K562 (cell line): Measurements from ENCODE around the gene FAM168B. TPM values are rescaled to one million over a fixed set of nuclear protein-coding genes. Genes with fewer than 3 reads are reported as not detected.

Experiments
- ATAC-seq: fragments of 200-7000 bp; cut with Tn5 transposase; 3 replicates; pipeline ENCODE4 v1.9.1; 2020; ENCODE audit warnings: moderate library complexity
- BruUV-seq: library from RNA; stranded (reverse); fragments of 400-500 nt; replicated peaks from 2 replicates; lab custom pipeline; 2021; lab: Mats Ljungman, UMichigan
- CTCF ChIA-PET: fragments of 300-600 bp; formaldehyde crosslinking; extraction: SDS; loops from one replicate; lab custom pipeline; 2021; ENCODE audit warnings: low intra/inter-chr PET ratio; lab: Yijun Ruan, JAX
- POLR2A ChIA-PET: fragments of 300-600, 350-650 bp; sonication (Branson Sonifier 250); formaldehyde crosslinking; extraction: SDS; loops from one replicate; lab custom pipeline; 2021; ENCODE audit warnings: antibody characterized with exemption, inconsistent platforms; lab: Yijun Ruan, JAX
- DNase-seq, 4 experiments: peaks; one replicate each; pipeline versions ENCODE4 v3.0.0 to v3.0.0-alpha.2; 2011 to 2018; ENCODE audit warnings: low spot score in 3 of 4, mixed read lengths in 3 of 4; ENCODE audit errors: extremely low read depth in 1 of 4
- FAIRE-seq: peaks from 2 replicates; lab custom pipeline; 2011; peaks lifted over from hg19 to GRCh38; lab: Jason Lieb, UNC
- H2AFZ ChIP-seq: 2 replicates; pipeline ENCODE4 v1.6.0; 2011; ENCODE audit warnings: low read depth, low read length, control low read depth, inconsistent platforms
- H3K27ac ChIP-seq: fragments of 200-600 bp; 3 replicates; pipeline ENCODE4 v1.8.0; 2011; ENCODE audit warnings: low read depth, mild to moderate bottlenecking, control low read depth, inconsistent platforms, low read length, moderate library complexity, mixed read lengths; ENCODE audit errors: extremely low read depth
- H3K27me3 ChIP-seq, 2 experiments: fragments of 300-600 bp in 1 of 2; 2 replicates in 1 of 2; 3 replicates in 1 of 2; pipeline versions ENCODE4 v1.6.0 to v1.8.0; 2011; ENCODE audit warnings: inconsistent platforms in 2 of 2, low read length in 2 of 2, mild to moderate bottlenecking in 1 of 2, mixed read lengths in 1 of 2, moderate library complexity in 1 of 2; ENCODE audit not compliant: control insufficient read depth in 2 of 2, insufficient read depth in 2 of 2
- H3K36me3 ChIP-seq: fragments of 300-600 bp; 3 replicates; pipeline ENCODE4 v1.8.0; 2011; ENCODE audit warnings: mild to moderate bottlenecking, low read length, inconsistent platforms; ENCODE audit not compliant: control insufficient read depth, insufficient read depth
- H3K4me1 ChIP-seq, 2 experiments: fragments of 200-600 bp in 1 of 2; replicated peaks in 1 of 2; 2 replicates in 1 of 2; 3 replicates in 1 of 2; pipeline versions ENCODE4 v1.5.1 to v1.8.0; 2011; ENCODE audit warnings: inconsistent platforms in 2 of 2, low read length in 2 of 2, mild to moderate bottlenecking in 1 of 2, mixed read lengths in 1 of 2, moderate library complexity in 1 of 2; ENCODE audit not compliant: control insufficient read depth in 2 of 2, insufficient read depth in 2 of 2
- H3K4me2 ChIP-seq: 2 replicates; pipeline ENCODE4 v1.6.1; 2011; ENCODE audit warnings: low read length, control low read depth, inconsistent platforms, mixed read lengths; ENCODE audit not compliant: insufficient read depth
- H3K4me3 ChIP-seq: fragments of 200-600 bp; sonication (generic), shearing (Covaris generic); 2 replicates; pipeline ENCODE4 v1.5.1; 2016; ENCODE audit warnings: control low read depth, inconsistent platforms
- H3K79me2 ChIP-seq: fragments of 200-600 bp; 3 replicates; pipeline ENCODE4 v1.8.0; 2011; ENCODE audit warnings: low read length, inconsistent platforms; ENCODE audit not compliant: control insufficient read depth, insufficient read depth
- H3K9ac ChIP-seq, 2 experiments: 2 replicates each; pipeline versions ENCODE4 v1.6.0 to v1.6.1; 2011; ENCODE audit warnings: low read depth in 2 of 2, low read length in 2 of 2, control low read depth in 1 of 2, inconsistent platforms in 1 of 2, mild to moderate bottlenecking in 1 of 2, mixed read lengths in 1 of 2; ENCODE audit not compliant: insufficient read depth in 1 of 2
- H3K9me1 ChIP-seq: one replicate; pipeline ENCODE4 v1.6.0; 2011; ENCODE audit warnings: inconsistent platforms, mild to moderate bottlenecking, low read length, moderate library complexity; ENCODE audit not compliant: control insufficient read depth, insufficient read depth
- H3K9me3 ChIP-seq: replicated peaks from 2 replicates; pipeline ENCODE4 v1.5.1; 2011; ENCODE audit warnings: low read depth, low read length, inconsistent platforms; ENCODE audit not compliant: control insufficient read depth, insufficient read depth
- H4K20me1 ChIP-seq: replicated peaks from 2 replicates; pipeline ENCODE4 v1.6.1; 2011; ENCODE audit warnings: low read length, inconsistent platforms, mixed read lengths; ENCODE audit not compliant: control insufficient read depth, insufficient read depth
- EZH2 ChIP-seq: IDR thresholded peaks from 2 replicates; pipeline ENCODE4 v1.6.1; 2012; ENCODE audit warnings: low read depth, mild to moderate bottlenecking, inconsistent platforms, low read length, borderline replicate concordance
- WGBS: fragments of 100-300 bp; shearing (Covaris generic); methylation state at CpG from one replicate; pipeline ENCODE4 v1.1.6; 2016; ENCODE audit warnings: low coverage, mixed read lengths; ENCODE audit not compliant: insufficient coverage; ENCODE audit errors: missing lambda C conversion rate; 5-methylcytosine and 5-hydroxymethylcytosine counted together
- in situ Hi-C: fragments of 300-500 bp; cut with MboI; formaldehyde crosslinking; loops from 4 replicates; pipeline ENCODE4 v1.15.0; 2018; ENCODE audit warnings: inconsistent platforms, mixed read lengths
- intact Hi-C: fragments of 100-400 bp; cut with micrococcal nuclease; formaldehyde crosslinking; loops from 2 replicates; pipeline ENCODE4 v1.14.2; 2022
- polyA plus RNA-seq, 8 experiments: library from polyadenylated mRNA; depleted of rRNA in 4 of 8; stranded (reverse) in 5 of 8; unstranded in 3 of 8; fragments of >200 nt; fragmentation: Nextera tagmentation in 2 of 8; fragmentation: Illumina TruSeq in 1 of 8; extraction: Ambion mirVana in 2 of 8; extraction: Trizol in 1 of 8; gene quantifications; 2 replicates each; pipeline versions ENCODE4 v1.2.1 to v1.2.3, GENCODE V29; 2011 to 2014; ENCODE audit warnings: inconsistent platforms in 1 of 8, missing spikeins in 1 of 8
- total RNA-seq, 7 experiments: library from RNA; depleted of rRNA in 6 of 7; stranded (reverse); fragments of >200 nt in 6 of 7; fragmentation: Illumina TruSeq in 2 of 7; extraction: Trizol in 2 of 7; gene quantifications; 2 replicates each; pipeline versions ENCODE4 v1.2.1 to v1.2.3, GENCODE V29; 2011 to 2021; ENCODE audit warnings: low replicate concordance in 1 of 7
- TF ChIP-seq, protein P1 (sequence below): IDR thresholded peaks from 2 replicates; pipeline ENCODE4 v1.6.1; 2014; ENCODE audit warnings: antibody characterized with exemption
- TF ChIP-seq, protein P2 (sequence below): fragments of 450-650 bp; IDR thresholded peaks from 2 replicates; pipeline ENCODE4 v1.6.1; 2016; ENCODE audit warnings: low read depth

The FAM168B gene
- total and polyA plus RNA-seq, 9 of the 15 experiments (the other 6 are each of a cell fraction or from before 2014, with no cell fraction given), result 3.3 to 76.0 (median 46.1) TPM

DNA sequence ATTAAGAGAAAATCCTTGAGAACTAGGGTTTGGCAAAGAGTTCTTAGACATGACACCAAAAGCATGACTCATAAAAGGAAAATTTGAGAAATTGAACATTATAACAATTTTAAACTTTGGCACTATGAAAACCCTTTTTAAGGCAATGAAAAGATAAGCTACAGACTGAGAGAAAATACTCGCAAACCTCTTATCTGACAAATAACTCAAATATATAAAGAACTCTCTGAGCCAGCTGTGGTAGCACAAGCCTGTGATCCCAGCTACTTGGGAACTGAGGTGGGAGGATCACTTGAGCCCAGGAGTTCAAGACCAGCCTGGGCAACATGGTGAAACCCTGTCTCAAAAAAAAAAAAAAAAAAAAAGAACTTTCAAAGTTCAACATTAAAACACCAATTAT, 70.5 kb downstream of the FAM168B start:
- H3K9ac ChIP-seq, result no peak overlapping the region
- peaks cover 2 to 7% of the 10 kb centered on the region in 2 experiments; a peak in 4 of 5 replicates for H3K27me3 ChIP-seq
- no peaks in the 10 kb centered on the region for H3K79me2 ChIP-seq
- intact Hi-C loops, result no loop called here
- DNase-seq (no peak), ATAC-seq (no peak), FAIRE-seq (no peak)
- TF ChIP-seq, protein P1, sequence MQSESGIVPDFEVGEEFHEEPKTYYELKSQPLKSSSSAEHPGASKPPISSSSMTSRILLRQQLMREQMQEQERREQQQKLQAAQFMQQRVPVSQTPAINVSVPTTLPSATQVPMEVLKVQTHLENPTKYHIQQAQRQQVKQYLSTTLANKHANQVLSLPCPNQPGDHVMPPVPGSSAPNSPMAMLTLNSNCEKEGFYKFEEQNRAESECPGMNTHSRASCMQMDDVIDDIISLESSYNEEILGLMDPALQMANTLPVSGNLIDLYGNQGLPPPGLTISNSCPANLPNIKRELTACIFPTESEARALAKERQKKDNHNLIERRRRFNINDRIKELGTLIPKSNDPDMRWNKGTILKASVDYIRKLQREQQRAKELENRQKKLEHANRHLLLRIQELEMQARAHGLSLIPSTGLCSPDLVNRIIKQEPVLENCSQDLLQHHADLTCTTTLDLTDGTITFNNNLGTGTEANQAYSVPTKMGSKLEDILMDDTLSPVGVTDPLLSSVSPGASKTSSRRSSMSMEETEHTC, result no peak
- TF ChIP-seq EZH2, result no peak
- TF ChIP-seq, protein P2, sequence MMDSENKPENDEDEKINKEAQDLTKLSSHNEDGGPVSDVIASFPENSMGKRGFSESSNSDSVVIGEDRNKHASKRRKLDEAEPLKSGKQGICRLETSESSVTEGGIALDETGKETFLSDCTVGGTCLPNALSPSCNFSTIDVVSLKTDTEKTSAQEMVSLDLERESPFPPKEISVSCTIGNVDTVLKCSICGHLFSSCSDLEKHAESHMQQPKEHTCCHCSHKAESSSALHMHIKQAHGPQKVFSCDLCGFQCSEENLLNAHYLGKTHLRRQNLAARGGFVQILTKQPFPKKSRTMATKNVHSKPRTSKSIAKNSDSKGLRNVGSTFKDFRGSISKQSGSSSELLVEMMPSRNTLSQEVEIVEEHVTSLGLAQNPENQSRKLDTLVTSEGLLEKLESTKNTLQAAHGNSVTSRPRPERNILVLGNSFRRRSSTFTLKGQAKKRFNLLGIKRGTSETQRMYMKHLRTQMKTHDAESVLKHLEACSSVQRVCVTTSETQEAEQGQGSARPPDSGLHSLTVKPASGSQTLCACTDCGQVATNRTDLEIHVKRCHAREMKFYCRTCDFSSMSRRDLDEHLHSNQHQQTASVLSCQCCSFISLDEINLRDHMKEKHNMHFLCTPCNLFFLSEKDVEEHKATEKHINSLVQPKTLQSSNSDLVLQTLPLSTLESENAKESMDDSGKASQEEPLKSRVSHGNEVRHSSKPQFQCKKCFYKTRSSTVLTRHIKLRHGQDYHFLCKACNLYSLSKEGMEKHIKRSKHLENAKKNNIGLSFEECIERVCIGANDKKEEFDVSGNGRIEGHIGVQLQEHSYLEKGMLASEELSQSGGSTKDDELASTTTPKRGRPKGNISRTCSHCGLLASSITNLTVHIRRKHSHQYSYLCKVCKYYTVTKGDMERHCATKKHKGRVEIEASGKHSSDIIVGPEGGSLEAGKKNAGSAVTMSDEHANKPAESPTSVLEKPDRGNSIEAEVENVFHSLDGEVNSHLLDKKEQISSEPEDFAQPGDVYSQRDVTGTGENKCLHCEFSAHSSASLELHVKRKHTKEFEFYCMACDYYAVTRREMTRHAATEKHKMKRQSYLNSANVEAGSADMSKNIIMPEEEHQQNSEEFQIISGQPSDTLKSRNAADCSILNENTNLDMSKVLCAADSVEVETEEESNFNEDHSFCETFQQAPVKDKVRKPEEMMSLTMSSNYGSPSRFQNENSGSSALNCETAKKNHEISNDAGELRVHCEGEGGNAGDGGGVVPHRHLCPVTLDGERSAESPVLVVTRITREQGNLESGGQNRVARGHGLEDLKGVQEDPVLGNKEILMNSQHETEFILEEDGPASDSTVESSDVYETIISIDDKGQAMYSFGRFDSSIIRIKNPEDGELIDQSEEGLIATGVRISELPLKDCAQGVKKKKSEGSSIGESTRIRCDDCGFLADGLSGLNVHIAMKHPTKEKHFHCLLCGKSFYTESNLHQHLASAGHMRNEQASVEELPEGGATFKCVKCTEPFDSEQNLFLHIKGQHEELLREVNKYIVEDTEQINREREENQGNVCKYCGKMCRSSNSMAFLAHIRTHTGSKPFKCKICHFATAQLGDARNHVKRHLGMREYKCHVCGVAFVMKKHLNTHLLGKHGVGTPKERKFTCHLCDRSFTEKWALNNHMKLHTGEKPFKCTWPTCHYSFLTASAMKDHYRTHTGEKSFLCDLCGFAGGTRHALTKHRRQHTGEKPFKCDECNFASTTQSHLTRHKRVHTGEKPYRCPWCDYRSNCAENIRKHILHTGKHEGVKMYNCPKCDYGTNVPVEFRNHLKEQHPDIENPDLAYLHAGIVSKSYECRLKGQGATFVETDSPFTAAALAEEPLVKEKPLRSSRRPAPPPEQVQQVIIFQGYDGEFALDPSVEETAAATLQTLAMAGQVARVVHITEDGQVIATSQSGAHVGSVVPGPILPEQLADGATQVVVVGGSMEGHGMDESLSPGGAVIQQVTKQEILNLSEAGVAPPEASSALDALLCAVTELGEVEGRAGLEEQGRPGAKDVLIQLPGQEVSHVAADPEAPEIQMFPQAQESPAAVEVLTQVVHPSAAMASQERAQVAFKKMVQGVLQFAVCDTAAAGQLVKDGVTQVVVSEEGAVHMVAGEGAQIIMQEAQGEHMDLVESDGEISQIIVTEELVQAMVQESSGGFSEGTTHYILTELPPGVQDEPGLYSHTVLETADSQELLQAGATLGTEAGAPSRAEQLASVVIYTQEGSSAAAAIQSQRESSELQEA, result no peak
- H4K20me1 ChIP-seq, result no peaks in the 10 kb centered on the region
- H2AFZ ChIP-seq, result no peak overlapping the region
- H3K4me1 ChIP-seq, result no peaks in the 10 kb centered on the region
- WGBS, result 0% methylated on average over 1 of the region's 1 CpG
- no peak overlapping the region for H3K4me2 ChIP-seq
- H3K9me3 ChIP-seq, result no peaks in the 10 kb centered on the region
- no TSS peak for BruUV-seq
- POLR2A ChIA-PET, result no interaction called here
- H3K27ac ChIP-seq, result no peak overlapping the region
- H3K9me1 ChIP-seq, result no peaks in the 10 kb centered on the region
- no peaks in the 10 kb centered on the region for H3K36me3 ChIP-seq
- CTCF ChIA-PET, result no interaction called here
- H3K4me3 ChIP-seq, result no peak overlapping the region
- in situ Hi-C loops, result no loop called here
